ENCODE measurements around the gene DGKD.

Gene DGKD

DNA sequence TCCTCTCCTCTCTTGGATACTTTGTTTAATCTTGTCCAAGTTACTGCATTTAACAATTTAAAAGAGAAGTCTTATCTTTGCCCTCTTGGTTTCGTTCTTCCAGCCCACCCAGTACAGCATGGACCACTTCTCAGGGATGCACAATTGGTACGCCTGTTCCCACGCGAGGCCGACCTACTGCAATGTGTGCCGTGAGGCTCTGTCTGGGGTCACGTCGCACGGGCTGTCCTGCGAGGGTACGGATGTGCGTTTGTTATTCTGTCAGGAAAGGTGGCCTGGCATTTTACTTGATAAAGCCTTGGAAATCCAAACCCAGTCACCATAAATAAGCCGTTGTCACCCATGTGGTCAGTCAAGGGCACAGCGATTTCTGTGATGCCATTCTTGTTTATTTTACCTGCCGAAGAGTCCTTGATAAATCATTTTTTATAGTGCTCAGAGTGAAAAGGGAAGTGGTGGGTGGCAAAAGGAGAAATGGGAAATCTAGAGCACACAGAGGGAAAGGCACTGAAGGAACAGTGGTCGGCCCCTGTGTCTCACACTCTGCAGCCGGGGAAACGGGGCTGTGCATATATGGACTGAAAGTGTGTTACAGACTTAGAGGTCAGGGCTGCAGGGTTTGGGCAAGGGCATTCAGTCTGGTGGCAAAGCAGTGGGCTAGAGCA lies 80.5 kb downstream of the DGKD start:
- Histone ChIP-seq H3K4me2 (no peak overlapping the region), H3K36me3 (ENCODE audit: insufficient read depth) (no peaks in the 10 kb centered on the region), H3K9ac (no peak overlapping the region), H3K27me3 (ENCODE audit: insufficient read depth, low read depth) (no peaks in the 10 kb centered on the region), H2AFZ (ENCODE audit: low read depth) (no peak overlapping the region), H3K27ac (no peak overlapping the region), H3K4me1 (ENCODE audit: low read depth, poor library complexity, severe bottlenecking) (no peaks in the 10 kb centered on the region), H4K20me1 (ENCODE audit: insufficient read depth) (no peaks in the 10 kb centered on the region), H3K4me3 (IDR thresholded peaks at IDR 0.05; ENCODE audit: insufficient read depth, low read depth, low read length) (no peak overlapping the region), H3K79me2 (ENCODE audit: insufficient read depth, low read depth) (no peaks in the 10 kb centered on the region)
- TF ChIP-seq, protein P1, sequence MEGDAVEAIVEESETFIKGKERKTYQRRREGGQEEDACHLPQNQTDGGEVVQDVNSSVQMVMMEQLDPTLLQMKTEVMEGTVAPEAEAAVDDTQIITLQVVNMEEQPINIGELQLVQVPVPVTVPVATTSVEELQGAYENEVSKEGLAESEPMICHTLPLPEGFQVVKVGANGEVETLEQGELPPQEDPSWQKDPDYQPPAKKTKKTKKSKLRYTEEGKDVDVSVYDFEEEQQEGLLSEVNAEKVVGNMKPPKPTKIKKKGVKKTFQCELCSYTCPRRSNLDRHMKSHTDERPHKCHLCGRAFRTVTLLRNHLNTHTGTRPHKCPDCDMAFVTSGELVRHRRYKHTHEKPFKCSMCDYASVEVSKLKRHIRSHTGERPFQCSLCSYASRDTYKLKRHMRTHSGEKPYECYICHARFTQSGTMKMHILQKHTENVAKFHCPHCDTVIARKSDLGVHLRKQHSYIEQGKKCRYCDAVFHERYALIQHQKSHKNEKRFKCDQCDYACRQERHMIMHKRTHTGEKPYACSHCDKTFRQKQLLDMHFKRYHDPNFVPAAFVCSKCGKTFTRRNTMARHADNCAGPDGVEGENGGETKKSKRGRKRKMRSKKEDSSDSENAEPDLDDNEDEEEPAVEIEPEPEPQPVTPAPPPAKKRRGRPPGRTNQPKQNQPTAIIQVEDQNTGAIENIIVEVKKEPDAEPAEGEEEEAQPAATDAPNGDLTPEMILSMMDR (conservative IDR thresholded peaks at IDR 0.05; ENCODE audit: low read depth, low read length), result no peak

DNA sequence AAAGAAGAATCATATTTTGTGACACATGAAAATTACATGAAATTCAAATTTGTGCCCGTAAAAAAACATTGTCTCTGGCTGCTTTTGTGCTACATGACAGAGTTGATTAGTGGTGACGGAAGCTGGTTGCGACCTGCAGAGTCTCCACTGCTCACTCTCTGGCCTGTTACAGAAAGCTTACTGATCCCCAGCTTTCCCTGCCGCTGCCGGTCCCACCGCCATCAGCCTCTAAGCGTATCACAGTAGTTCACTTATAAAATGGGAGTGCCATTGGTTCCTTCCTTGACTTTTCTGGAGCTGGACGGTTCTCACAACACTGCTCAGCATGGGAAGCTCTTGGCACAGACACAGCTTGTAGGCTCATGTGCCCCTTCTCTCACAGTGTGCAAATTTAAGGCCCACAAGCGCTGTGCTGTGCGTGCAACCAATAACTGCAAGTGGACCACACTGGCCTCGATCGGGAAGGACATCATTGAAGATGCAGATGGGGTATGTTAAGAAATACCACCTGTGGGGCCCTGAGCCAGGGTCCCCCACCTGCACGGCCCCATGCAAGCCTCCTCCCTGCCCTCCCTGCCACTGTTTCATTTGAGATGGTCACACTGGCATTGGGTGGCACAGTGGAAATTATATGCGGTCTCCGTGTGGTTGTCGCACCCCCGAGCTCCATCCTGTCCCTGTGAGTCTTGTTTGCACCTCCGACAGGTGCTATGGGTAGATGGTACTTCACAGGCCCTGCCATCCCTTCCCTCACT lies 81.3 kb downstream of the DGKD start:
- Histone ChIP-seq H4K20me1 (ENCODE audit: insufficient read depth) (no peaks in the 10 kb centered on the region), H3K4me2 (no peak overlapping the region), H3K27ac (no peak overlapping the region), H3K4me3 (IDR thresholded peaks at IDR 0.05; ENCODE audit: insufficient read depth, low read depth, low read length) (no peak overlapping the region), H3K9ac (no peak overlapping the region), H3K36me3 (ENCODE audit: insufficient read depth) (no peaks in the 10 kb centered on the region), H3K4me1 (ENCODE audit: low read depth, poor library complexity, severe bottlenecking) (no peaks in the 10 kb centered on the region), H3K27me3 (ENCODE audit: insufficient read depth, low read depth) (no peaks in the 10 kb centered on the region), H3K79me2 (ENCODE audit: insufficient read depth, low read depth) (no peaks in the 10 kb centered on the region), H2AFZ (ENCODE audit: low read depth) (no peak overlapping the region)
- TF ChIP-seq, protein P1 (conservative IDR thresholded peaks at IDR 0.05; ENCODE audit: low read depth, low read length), result no peak

DNA sequence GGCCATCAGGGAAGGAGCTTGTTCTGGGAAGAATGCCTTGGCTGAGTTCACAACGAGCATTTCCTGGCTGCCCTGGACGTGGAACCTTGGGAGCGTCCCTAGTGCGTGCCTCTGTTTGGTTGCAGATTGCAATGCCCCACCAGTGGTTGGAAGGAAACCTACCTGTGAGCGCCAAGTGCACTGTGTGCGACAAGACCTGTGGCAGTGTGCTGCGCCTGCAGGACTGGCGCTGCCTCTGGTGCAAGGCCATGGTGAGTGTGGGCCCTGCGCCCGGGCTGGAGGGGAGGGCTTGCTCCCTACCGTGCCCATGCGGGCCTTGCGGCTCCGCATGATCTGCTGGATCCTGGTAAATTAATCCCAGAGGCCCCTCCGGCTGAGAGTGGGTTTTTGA lies 81.9 kb downstream of the DGKD start:
- Histone ChIP-seq H3K36me3 (ENCODE audit: insufficient read depth) (no peaks in the 10 kb centered on the region), H4K20me1 (ENCODE audit: insufficient read depth) (no peaks in the 10 kb centered on the region), H3K27me3 (ENCODE audit: insufficient read depth, low read depth) (no peaks in the 10 kb centered on the region), H3K4me3 (IDR thresholded peaks at IDR 0.05; ENCODE audit: insufficient read depth, low read depth, low read length) (no peak overlapping the region), H2AFZ (ENCODE audit: low read depth) (no peak overlapping the region), H3K79me2 (ENCODE audit: insufficient read depth, low read depth) (no peaks in the 10 kb centered on the region), H3K9ac (no peak overlapping the region), H3K4me1 (ENCODE audit: low read depth, poor library complexity, severe bottlenecking) (no peaks in the 10 kb centered on the region), H3K4me2 (no peak overlapping the region), H3K27ac (no peak overlapping the region)
- TF ChIP-seq, protein P1 (conservative IDR thresholded peaks at IDR 0.05; ENCODE audit: low read depth, low read length), result no peak

DNA sequence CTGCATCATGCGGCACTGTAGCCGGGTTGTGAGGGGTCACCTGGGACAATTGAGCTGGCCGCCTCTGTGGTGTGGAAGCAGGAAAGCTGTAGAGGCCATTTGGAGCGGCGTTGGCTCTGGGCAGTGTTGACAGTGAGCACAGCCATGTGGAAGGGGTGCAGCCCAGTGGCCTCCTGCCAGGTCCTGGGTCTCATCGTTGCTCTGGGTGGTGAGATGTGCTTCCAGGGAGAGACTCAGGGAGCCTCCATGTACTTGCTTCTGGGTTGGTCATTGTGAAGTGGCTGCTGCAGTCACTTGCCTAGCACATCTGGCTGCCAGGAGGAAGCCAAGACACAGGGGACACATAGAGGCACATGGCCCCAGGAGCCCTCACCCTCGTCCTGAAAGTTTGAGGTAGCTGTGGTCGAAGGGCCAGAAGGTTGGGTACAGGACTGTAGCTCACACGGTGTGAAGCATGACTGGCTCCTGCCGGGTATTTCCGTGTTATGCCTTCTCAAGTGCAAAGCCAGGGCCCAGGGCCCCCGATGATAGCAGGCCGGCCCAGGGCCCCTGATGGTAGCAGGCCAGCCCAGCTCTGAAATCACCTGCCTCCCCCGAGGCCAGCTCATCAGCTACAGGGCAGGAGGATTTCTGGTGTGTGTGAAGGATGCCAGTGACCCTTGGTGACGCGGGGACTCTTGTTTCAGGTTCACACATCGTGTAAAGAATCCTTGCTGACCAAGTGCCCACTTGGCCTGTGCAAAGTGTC lies 82.6 kb downstream of the DGKD start:
- no peak overlapping the region for H3K4me3 ChIP-seq (IDR thresholded peaks at IDR 0.05; ENCODE audit: insufficient read depth, low read depth, low read length)
- no peaks in the 10 kb centered on the region for H4K20me1 ChIP-seq (ENCODE audit: insufficient read depth)
- H3K79me2 ChIP-seq (ENCODE audit: insufficient read depth, low read depth), result no peaks in the 10 kb centered on the region
- H3K27me3 ChIP-seq (ENCODE audit: insufficient read depth, low read depth), result no peaks in the 10 kb centered on the region
- no peak overlapping the region for H3K9ac ChIP-seq
- TF ChIP-seq, protein P1 (conservative IDR thresholded peaks at IDR 0.05; ENCODE audit: low read depth, low read length), result no peak
- no peaks in the 10 kb centered on the region for H3K36me3 ChIP-seq (ENCODE audit: insufficient read depth)
- no peak overlapping the region for H2AFZ ChIP-seq (ENCODE audit: low read depth)
- H3K4me1 ChIP-seq (ENCODE audit: low read depth, poor library complexity, severe bottlenecking), result no peaks in the 10 kb centered on the region
- no peak overlapping the region for H3K27ac ChIP-seq
- H3K4me2 ChIP-seq, result no peak overlapping the region

Measured in KMS-11 (cell line).